HG03175 (cell line): ENCODE results near the gene RBM10.

Experiments
- ATAC-seq: cut with Tn5 transposase; IDR thresholded peaks from one replicate; pipeline ENCODE4 v1.9.1; 2021; ENCODE audit warnings: mild to moderate bottlenecking, moderate library complexity; ENCODE audit not compliant: unreplicated experiment

Gene RBM10

DNA sequence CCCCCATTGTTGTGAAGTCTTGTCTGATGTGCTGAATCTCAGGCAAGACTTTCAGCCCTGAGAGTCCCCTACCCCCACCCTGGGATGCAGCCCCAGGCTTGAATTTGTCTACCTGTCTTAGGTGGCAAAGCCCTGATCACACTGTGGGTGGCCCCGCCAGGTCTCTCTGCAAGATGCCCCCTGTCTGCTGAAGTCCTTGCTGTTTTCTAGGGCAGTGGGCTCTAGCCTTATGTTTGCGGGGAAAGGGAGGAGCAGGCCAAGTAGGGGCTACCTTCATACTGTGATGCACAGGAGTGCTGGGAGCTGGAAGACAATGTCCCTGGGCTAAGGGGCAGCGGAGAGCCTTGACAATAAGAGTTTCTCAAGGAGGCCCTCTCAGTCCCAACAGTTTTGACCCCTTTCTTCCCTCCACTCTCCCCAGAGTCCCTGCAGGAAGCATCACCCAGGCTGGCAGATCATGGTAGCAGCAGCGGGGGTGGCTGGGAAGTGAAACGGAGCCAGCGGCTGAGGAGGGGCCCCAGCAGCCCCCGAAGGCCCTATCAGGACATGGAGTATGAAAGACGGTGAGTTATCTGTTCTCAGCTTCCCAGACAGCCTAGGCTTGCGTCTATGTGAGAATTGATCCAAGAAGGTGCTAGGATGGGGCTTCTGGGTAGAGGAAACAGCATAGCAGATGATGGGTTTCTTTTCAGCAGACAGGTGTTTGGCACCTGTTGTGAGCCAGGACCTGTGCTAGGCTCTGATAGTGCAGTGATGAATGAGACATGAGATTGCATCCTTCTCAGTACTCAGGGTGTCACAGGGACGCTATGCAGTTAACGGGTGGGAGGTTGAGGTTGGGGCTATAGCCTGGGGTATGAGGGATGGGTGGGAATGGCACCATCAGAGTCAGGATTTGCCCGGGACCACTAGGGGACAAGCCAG, 2.2 kb downstream of the RBM10 start:
- ATAC-seq, result no peak

DNA sequence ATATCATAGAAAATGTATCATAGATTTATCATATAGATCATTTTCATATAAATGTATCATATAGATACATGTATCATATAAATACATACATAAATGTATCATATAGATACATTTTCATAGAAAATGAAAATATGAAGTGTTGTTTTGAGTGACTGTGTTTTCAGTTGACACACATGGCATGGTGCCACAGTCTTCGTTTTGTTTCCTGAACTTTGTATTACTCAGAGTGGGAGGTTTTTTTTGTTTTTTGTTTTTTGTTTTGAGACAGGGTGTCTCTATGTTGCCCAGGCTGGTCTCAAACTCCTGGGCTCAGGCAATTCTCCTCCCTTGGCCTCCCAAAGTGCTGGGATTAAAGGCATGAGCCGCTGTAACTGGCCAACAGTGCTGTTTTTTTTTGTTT, 3.9 kb downstream of the RBM10 start:
- no peak for ATAC-seq

DNA sequence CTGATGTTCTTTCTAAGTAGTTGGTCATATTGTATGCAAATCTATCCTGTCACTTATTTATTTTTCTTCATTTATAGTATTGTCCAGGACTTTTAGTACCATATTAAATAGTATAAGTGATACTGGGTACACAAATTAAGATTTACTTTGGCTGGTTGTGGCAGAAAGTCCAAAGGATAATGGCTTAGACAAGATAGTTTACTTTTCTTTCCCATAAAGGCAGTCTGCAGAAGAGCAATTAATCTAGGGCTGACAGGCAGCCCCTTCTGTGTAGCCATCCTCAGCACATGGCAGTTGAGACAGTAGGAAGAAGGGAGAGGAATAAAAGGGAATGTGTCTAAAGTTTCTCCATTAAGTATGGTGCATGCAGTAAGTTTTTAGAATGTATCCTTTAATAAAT, 6.4 kb downstream of the RBM10 start:
- no peak for ATAC-seq

DNA sequence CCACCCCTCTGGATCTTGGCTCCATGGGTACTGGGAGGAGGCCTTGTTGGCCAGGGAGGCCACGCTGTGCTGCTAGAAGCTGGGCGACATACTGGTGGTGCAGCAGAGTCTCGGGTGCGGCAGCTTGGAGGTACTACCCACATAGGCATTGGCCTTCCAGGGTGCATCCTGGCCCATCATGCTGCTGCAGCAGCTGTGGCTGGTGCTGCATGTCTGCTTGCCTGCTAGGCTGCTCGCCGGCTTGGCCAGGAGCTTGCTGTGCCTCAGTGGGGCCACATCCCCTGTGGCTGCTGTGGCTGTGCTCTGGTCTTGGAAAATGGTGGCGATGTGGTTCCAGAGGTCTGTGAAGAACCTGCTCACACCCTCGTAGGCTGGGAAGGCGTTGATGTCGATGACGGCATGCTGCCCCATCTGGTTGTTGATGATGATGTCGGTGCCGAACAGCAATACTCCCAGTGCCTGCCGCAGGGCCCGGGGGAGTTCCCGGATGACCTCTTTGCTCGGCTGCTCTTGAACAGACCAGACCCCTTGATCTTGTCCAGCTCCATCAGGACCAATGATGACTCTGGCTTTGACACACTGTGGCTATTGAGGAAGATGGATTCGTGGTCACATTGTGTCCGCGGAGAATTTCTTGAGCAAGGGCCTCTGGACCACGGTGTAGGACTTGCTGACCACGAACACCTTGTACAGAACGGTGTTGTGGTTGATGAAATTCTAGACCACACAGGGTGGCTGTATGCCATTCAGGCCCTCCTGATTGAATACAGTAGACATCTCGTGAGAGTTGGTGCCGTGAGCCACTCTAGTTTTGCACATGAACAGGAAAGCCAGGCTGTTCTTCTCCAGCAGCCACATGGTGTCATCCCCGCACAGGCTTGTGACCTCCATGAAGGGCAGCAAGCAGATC, 11.8 kb downstream of the RBM10 start:
- no peak for ATAC-seq

DNA sequence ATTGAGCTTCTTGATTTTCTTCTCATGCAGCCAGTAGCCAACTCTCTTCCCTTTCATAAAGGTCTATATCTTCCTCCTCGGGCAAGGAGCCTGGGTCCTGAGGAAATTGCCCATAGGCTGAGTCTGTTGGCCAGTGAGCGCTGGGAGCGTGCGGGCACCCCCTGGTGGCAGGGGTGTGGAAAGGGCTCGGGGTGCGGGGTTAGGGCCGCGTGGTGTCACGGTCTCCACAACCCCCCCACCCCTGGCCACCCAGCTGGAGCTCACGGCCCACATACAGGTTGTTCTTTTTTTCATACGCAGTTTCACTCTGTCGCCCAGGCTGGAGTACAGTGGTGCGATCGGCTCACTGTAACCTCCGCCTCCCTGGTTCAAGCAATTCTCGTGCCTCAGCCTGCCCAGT, 13.1 kb downstream of the RBM10 start:
- no peak for ATAC-seq

DNA sequence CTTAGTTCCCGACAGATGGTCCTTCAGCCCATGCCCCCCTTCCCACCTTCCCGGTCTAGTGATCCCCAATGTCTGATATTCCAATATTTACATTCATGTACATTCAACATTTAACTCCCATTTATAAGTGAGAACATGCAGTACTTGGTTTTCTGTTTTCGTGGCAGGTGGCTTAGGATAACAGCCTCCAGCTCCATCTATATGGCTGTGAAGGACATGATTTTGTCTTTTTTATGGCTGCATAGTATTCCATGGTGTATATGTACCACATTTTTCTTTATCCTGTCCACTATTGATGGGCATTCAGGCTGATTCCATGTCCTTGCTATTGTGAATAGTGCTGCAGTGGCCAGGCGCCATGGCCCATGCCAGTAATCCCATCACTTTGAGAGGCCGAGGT, 13.8 kb downstream of the RBM10 start:
- ATAC-seq, result no peak

DNA sequence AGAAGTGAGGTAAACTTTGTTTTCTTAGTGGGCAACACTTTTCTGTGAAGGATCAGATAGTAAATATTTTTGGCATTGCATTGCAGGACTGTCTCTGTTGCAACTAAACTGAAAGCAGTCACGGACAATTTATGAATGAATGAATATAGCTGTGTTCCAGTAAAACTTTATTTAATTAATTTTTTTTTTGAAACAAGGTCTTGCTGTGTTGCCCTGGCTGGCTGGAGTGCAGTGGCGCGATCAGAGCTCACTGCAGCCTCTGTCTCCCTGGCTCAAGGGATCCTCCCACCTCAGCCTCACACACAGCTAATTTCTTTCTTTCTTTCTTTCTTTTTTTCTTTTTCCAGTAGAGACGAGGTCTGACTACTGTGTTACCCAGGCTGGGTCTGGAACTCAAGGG, 15.8 kb downstream of the RBM10 start:
- no peak for ATAC-seq

DNA sequence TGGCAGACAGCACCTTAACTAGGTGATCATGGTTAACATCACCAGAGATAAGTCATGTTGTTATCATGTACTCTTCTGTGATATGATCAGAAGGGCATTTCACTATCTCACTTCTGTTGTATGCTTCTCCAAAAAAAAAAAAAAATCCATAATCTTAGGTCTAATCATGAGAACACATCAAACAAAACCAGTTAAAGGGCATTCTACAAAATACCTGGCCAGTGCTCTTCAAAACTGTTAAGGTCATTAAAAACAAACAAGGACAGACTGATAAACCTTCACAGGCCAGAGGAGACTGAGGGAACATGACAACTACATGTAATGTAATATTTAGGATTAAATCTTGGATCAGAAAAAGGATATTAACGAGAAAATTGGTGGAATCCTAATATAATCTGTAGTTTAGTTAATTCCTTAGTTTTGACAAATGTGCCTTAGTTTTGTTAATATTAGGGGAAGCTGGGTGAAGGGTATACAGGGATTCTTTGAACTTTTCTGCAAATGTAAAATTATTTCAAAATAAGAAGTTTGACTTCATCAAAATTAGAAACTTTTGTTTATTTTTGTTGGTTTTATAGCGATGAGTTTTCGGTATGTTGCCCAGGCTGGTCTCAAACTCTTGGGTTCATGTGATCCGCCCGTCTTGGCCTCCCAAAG, 18.0 kb downstream of the RBM10 start:
- no peak for ATAC-seq

DNA sequence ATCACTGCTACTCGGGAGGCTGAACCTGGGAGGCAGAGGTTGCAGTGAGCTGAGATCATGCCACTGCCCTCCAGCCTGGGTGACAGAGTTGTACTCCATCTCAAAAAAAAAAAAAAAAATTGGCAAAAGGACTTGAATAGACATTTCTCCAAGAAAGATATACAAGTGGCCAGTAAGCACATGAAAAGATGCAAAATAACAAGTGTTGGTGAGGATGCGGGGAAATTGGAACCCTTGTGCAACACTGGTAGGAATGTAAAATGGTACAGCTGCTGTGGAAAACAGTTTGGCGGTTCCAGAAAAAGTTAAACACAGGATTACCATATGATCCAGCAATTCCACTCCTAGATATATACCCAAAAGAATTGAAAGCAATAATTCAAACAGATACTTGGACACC, 19.4 kb downstream of the RBM10 start:
- no peak for ATAC-seq

DNA sequence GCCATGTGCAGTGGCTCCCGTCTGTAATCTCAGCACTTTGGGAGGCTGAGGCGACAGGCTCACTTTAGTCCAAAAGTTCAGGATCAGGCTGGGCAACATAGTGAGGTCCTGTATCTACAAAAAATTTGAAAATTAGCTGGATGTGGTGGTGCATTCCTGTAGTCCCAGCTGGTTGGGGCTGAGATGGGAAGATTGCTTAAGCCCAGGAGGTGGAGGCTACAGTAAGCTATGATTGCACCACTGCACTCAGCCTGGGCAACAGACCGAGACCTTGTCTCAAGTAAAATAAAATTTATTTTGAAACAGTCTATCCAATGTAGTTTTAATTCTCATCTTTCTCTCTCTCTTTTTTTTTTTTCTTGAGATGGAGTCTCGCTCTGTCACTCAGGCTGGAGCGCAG, 21.1 kb downstream of the RBM10 start:
- ATAC-seq, result no peak

DNA sequence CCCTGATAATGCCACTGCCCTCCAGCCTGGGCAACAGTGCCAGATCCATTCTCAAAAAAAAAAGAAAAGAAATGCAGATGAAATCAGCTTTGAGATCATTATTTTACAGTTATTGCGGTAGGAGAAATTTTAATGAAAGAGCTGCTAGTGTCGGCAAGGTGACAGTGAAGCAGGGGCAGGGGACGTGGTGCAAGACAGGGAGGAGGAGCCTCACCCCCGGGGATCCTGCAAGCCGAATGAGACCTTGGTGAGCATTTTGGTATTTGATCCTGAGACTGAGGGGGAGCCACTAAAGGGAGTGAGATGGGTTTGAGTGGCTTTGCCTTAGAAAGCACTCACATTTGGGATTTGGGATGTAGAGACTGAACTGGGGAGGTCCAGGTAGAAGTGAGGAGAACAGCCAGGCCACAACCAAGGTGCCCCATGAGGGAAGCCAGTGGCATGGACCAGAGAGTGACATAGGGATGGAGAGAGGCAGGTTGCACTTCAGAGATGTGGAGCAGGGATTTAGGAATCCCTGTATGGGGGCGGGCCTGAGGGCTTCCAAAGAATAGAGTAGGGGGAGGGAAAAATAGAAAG, 23.6 kb downstream of the RBM10 start:
- no peak for ATAC-seq

DNA sequence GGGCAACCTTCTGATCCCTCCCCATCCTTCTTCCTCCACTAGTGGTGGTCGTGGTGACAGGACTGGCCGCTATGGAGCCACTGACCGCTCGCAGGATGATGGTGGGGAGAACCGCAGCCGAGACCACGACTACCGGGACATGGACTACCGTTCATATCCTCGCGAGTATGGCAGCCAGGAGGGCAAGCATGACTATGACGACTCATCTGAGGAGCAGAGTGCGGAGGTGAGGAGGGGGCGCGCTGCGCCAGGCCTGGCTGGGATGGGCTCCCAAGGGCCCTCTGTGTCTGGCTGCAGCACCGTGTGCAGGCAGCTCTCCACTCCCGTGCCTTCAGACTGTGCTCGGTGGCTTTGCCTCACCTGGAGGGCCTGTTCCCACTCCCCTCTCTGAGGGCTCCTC, 24.3 kb downstream of the RBM10 start:
- no peak for ATAC-seq

DNA sequence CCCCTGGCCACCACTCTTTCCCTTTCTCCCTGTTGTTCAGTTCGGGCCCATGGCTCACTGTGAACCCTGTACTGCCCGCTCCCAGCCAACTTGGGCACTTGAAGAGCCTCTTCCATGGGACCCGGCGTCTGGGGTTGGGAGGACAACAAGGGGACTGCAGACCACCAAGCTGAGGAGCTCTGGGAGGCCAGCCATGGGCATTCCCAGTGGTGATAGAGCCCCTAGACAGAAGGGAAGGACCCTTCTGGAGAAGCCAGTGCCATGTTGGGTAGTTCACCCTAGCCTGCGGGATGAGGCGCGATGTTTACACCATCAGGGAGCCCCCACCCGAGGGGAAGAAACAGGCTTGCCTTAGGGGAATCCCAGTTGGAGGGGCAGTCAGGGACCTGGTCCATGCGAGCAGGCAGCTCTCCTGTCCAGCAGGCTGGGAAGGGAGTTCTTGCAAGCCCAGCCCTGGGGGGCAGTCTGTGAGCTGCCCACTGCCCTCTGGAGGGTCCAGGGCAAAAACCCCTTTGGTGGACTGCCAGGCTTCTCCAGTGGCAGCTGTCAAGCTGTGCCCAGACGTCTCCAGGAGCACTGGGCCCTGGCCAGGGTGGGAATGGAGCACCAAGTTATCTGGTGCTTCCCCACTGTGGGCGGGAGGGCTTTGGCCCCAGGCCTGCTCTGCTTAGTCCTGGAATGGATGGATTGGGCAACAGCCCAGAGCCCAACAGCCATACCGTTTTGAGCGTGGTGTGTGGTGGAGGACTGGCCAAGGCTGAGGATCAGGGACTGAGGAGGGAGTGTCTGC, 24.9 kb downstream of the RBM10 start:
- no peak for ATAC-seq

DNA sequence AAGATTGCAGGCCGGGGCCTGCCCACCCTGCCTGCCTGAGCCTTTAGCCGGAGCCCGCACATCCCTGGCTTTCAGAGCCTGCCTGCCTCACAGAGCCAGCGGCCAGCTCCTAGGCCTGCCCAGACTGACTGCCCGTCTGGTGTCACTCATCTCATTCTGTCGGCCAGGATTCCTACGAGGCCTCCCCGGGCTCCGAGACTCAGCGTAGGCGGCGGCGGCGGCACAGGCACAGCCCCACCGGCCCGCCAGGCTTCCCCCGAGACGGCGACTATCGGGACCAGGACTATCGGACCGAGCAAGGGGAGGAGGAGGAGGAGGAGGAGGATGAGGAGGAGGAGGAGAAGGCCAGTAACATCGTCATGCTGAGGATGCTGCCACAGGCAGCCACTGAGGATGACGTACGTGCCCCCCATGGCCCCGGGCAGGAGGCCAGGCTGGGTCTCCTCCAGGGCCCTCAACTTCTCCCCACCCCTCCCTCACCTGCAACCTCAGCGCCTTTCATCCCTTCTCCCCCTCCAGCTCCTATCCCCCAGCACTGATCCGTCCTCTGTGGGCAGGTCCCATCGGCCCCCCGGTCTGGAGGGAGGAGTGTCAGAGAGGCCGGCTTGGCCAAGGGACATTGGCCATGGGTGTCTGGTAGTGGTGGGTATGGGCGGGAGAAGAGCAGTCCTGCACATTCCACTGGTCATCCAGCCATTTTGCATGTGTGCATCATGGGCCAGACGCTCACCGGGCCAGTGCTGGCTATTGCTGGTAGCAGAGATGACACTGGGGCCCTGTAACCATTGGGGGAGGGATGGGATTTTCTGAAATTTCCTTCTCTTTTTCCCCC, 26.1 kb downstream of the RBM10 start:
- ATAC-seq, result no peak

DNA sequence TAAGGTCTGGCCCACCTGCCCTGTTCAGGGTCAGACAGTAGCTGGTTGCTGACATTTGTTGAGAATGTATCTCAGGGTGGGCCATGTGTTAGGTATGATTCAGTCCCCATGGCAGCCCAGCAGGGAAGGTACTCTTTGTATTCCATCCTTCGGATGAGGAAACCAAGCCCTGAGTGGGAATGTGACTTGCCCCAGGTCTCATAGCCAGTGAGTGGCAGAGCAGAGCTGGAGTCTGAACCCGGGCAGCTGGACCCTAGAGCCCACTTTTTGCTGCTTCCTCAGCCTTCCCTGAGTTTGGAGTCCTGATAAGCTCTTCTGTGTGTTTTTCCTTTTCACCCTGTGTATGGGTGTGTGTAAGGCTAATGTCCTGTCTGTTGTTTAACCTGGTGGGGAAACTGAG, 27.0 kb downstream of the RBM10 start:
- ATAC-seq, result no peak

DNA sequence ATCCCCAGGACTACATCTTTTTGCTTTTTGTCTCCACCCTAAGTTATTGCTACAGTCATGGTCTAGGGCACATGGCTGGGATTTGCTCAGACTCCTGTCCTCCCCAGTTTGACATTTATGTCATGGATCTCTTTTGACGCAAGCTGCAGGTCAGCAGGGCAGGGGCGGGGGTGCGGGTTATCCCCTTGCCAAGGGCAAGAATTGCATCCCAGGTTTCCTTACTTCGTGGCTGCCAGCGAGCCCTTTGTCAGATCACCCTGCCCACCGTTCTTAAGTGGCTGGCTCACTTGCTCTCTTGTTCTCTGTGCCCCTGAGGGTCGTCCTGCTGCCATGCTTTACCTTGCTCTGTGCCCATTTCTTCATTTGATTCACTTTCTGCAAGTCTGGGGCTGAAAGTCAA, 27.5 kb downstream of the RBM10 start:
- ATAC-seq, result no peak

DNA sequence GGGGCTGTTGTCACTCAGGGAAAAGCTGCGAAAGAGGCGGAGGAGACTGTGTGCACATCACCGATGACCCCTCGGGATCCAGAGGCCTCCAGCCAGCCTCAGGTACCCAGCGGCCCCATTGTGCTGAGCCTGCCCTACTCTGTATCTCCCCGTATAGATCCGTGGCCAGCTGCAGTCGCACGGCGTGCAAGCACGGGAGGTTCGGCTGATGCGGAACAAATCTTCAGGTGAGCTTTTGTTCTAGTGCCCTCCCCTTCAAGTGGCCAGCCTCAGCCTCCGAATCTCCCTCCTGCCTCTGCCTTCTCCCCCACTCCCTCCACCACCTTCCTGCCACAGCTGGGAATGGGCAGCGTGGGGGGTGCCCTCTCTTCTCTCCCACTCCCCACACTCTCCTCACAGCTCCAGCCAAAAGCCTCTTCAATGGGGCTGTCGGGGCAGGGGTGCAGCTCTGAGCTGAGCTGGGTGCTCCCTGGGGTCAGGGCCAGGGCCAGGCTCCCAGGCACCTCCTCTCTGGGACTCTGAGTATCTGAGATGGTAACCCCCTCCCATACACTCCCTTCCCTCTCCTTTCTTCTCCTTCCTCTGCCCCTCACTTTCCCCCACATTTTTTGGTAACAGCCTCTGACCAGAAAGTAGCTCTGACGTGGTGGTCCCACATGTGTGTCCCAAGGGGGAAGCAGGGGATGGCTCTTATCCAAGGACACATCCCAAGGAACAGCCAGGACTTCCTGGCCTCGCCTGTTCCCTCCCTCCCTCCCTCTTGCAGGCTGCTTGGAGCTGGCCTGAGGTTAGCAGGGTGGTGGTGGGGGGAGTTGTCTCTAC, 28.2 kb downstream of the RBM10 start:
- ATAC-seq, result no peak

DNA sequence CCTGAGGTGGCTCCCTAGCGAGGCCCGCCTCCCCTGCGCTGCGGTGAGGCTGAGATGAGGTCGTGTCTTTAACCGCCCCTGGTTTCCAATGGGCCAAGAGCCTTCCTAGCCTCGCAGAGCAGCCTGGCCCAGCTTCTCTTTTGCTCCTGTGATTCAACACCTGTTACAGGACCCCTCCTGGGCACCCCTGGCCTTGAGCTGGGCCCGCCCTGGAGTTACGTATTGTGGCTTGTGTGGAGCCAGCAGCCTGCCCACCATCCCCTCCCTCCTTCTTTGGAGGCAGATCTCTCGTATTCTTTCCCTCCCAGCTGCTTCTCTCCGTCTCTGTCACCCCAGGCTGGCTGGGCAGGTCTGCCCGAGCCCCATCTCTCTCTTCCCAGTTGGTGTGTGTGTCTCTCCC, 29.4 kb downstream of the RBM10 start:
- ATAC-seq, result no peak
